ENCODE measurements around the gene PRELID1. TPM values are rescaled to one million over a fixed set of nuclear protein-coding genes. Genes with fewer than 3 reads are reported as not detected.
"Not testable (repeated sequence)": the region's sequence is repeated elsewhere in the genome, so short reads cannot be mapped to it uniquely, and the experiment has no call there.

The PRELID1 gene
- total and polyA plus RNA-seq, 10 of the 15 experiments (the other 5 are each of a cell fraction or from before 2014, with no cell fraction given): 30.9 to 584 (median 254) TPM

- H3K36me3 ChIP-seq (ENCODE audit: control insufficient read depth in 2 of 2, insufficient read depth in 2 of 2, low read length in 1 of 2): peaks cover 7 to 16% of the 10 kb centered on the region in 2 experiments
- H3K9ac ChIP-seq (ENCODE audit: control insufficient read depth, insufficient read depth, low read length); H4K20me1 ChIP-seq (ENCODE audit: control insufficient read depth, insufficient read depth); POLR2A ChIA-PET; FAIRE-seq; H3K4me3 ChIP-seq; H3K27me3 ChIP-seq (replicated peaks in 1 of 2; ENCODE audit: control insufficient read depth in 2 of 2, insufficient read depth in 2 of 2, low read length in 1 of 2); BruUV-seq (replicated peaks); RAD21 ChIA-PET (ENCODE audit: unreplicated experiment); H2AFZ ChIP-seq (ENCODE audit: control insufficient read depth, low read depth, low read length); in situ Hi-C loops (cut with MboI); H3K9me3 ChIP-seq (replicated peaks; ENCODE audit: control insufficient read depth, insufficient read depth, low read length); ATAC-seq; H3K27ac ChIP-seq (ENCODE audit: control insufficient read depth, insufficient read depth); DNase-seq (ENCODE audit: low read depth, low spot score): not testable (repeated sequence)
- CTCF ChIA-PET: interaction anchor here (1.4 kb wide), 1 partner anchor 191 kb away, joined by 3 read pairs; no protein-coding TSS in a partner anchor
- peaks cover 51% of the 10 kb centered on the region for H3K79me2 ChIP-seq (ENCODE audit: control insufficient read depth, insufficient read depth, low read length)
- WGBS (ENCODE audit: insufficient coverage, insufficient replicate concordance, low lambda C conversion rate, missing lambda C conversion rate): 89% methylated on average over 11 of the region's 11 CpGs
- intact Hi-C loops (cut with micrococcal nuclease; ENCODE audit: unreplicated experiment): loop anchor here (10.0 kb wide), 1 partner anchor 289 kb away; the partner anchor contains the start of gene TMED9
- SMC1A ChIA-PET (ENCODE audit: uncharacterized antibody, unreplicated experiment): interaction anchor here (1.4 kb wide), 1 partner anchor 152 kb away, joined by 3 read pairs; no protein-coding TSS in a partner anchor
- H3K4me2 ChIP-seq (ENCODE audit: control insufficient read depth, insufficient read depth): peak overlapping the region; percentile 94; the same call in 1 of the 2 replicates
- peaks cover 34% of the 10 kb centered on the region for H3K4me1 ChIP-seq (ENCODE audit: control insufficient read depth, insufficient read depth, low read length)
- 0 out of 2 replicates have a peak, but pooled peaks have one; percentile 6 for TF ChIP-seq POLR2A (IDR thresholded peaks at IDR 0.05; ENCODE audit: low read depth, low read length)
Measured at GRCh38 chr5:177306103-177306640, 2.6 kb downstream of the PRELID1 start.

GRCh38 chr5:177306674-177307543 lies 3.3 kb downstream of the PRELID1 start:
- FAIRE-seq: no peak
- Histone ChIP-seq H2AFZ (ENCODE audit: control insufficient read depth, low read depth, low read length) (no peak overlapping the region), H3K9me3 (replicated peaks; ENCODE audit: control insufficient read depth, insufficient read depth, low read length) (no peaks in the 10 kb centered on the region), H4K20me1 (ENCODE audit: control insufficient read depth, insufficient read depth) (no peaks in the 10 kb centered on the region), H3K4me1 (ENCODE audit: control insufficient read depth, insufficient read depth, low read length) (peaks cover 26% of the 10 kb centered on the region), H3K79me2 (ENCODE audit: control insufficient read depth, insufficient read depth, low read length) (peaks cover 48% of the 10 kb centered on the region), H3K27me3 (replicated peaks in 1 of 2; ENCODE audit: control insufficient read depth in 2 of 2, insufficient read depth in 2 of 2, low read length in 1 of 2) (no peaks in the 10 kb centered on the region), H3K4me2 (ENCODE audit: control insufficient read depth, insufficient read depth) (no peak overlapping the region), H3K27ac (ENCODE audit: control insufficient read depth, insufficient read depth) (no peak overlapping the region; the same call in 1 of the 2 replicates), H3K9ac (ENCODE audit: control insufficient read depth, insufficient read depth, low read length) (no peak overlapping the region), H3K4me3 (no peak overlapping the region), H3K36me3 (ENCODE audit: control insufficient read depth in 2 of 2, insufficient read depth in 2 of 2, low read length in 1 of 2) (peaks cover 7 to 16% of the 10 kb centered on the region in 2 experiments)
- BruUV-seq (replicated peaks): no TSS peak
- ChIA-PET POLR2A (no interaction called here), CTCF (interaction anchor here (1.0 to 3.6 kb wide), 3 partner anchors 12 to 195 kb away, joined by 3 to 22 read pairs (median 4); no protein-coding TSS in a partner anchor), SMC1A (ENCODE audit: uncharacterized antibody, unreplicated experiment) (interaction anchor here (1.4 kb wide), 1 partner anchor 152 kb away, joined by 3 read pairs; no protein-coding TSS in a partner anchor), RAD21 (ENCODE audit: unreplicated experiment) (no interaction called here)
- no peak for ATAC-seq
- no peak for DNase-seq (ENCODE audit: low read depth, low spot score)
- 50% methylated on average over 15 of the region's 15 CpGs for whole genome bisulfite sequencing (ENCODE audit: insufficient coverage, insufficient replicate concordance, low lambda C conversion rate, missing lambda C conversion rate)
- intact Hi-C loops (cut with micrococcal nuclease; ENCODE audit: unreplicated experiment) (loop anchor here (10.0 kb wide), 1 partner anchor 288 kb away; the partner anchor contains the start of gene TMED9), in situ Hi-C loops (cut with MboI) (no loop called here)
- TF ChIP-seq PBX3 (IDR thresholded peaks at IDR 0.05; ENCODE audit: insufficient replicate concordance, low read depth, low read length) (no peak), HCFC1 (IDR thresholded peaks at IDR 0.05; ENCODE audit: low read length) (no peak), ATF2 (IDR thresholded peaks at IDR 0.05; ENCODE audit: low read length) (0 out of 2 replicates have a peak, but pooled peaks have one; percentile 29), BACH1 (IDR thresholded peaks at IDR 0.05; ENCODE audit: borderline replicate concordance) (0 out of 2 replicates have a peak, but pooled peaks have one; percentile 33), POLR2AphosphoS5 (IDR thresholded peaks at IDR 0.05; ENCODE audit: low read length) (peak; percentile 47; the same call in 1 of the 2 replicates), CTCF (IDR thresholded peaks at IDR 0.05 in 2 of 3, conservative IDR thresholded peaks at IDR 0.05 in 1 of 3; ENCODE audit: control insufficient read depth in 2 of 3, extremely low read depth in 1 of 3, insufficient read depth in 1 of 3, low read depth in 3 of 3, low read length in 3 of 3) (peak in 2 of 3 experiments; percentile 6 to 10; a peak in 1 of 6 replicates), SIN3A (IDR thresholded peaks at IDR 0.05; ENCODE audit: low read depth, low read length) (no peak), NFIC (IDR thresholded peaks at IDR 0.05; ENCODE audit: low read depth, low read length) (0 out of 2 replicates have a peak, but pooled peaks have one; percentile 28), RUNX3 (IDR thresholded peaks at IDR 0.05; ENCODE audit: low read length) (peak; percentile 61)
